ENCODE measurements around the gene TENM3. TPM values are rescaled to one million over a fixed set of nuclear protein-coding genes. Genes with fewer than 3 reads are reported as not detected.

The TENM3 gene
- total RNA-seq, 2 experiments from 2014 or later = not detected

GRCh38 chr4:182805750-182806149 is 562.5 kb downstream of the TENM3 start:
- H3K4me1 Mint-ChIP-seq (ENCODE audit: low read depth) = peaks cover 18% of the 10 kb centered on the region
- DNase-seq (no peak), ATAC-seq (no peak)
- CTCF ChIA-PET = interaction anchor here (1.3 kb wide), 1 partner anchor 117 kb away, joined by 4 read pairs; no protein-coding TSS in a partner anchor
- no peak overlapping the region for H3K4me3 Mint-ChIP-seq
- TF ChIP-seq CTCF (IDR thresholded peaks at IDR 0.05) = no peak
- intact Hi-C loops (cut with micrococcal nuclease) = loop anchor here (10.0 kb wide), 1 partner anchor 331 kb away; no protein-coding TSS in a partner anchor
- no peak overlapping the region for H3K27ac Mint-ChIP-seq
- H3K36me3 Mint-ChIP-seq (ENCODE audit: low read depth) = no peaks in the 10 kb centered on the region
- POLR2A ChIA-PET = interaction anchor here (0.5 to 0.6 kb wide), 2 partner anchors 20 to 1636 kb away, joined by 3 read pairs; no protein-coding TSS in a partner anchor
- peaks cover 14% of the 10 kb centered on the region for H3K27me3 Mint-ChIP-seq
- no peaks in the 10 kb centered on the region for H3K9me3 Mint-ChIP-seq

GRCh38 chr4:182806259-182807252 is 563.4 kb downstream of the TENM3 start:
- H3K27ac Mint-ChIP-seq = peak overlapping the region; percentile 25
- peak; percentile 84 for TF ChIP-seq CTCF (IDR thresholded peaks at IDR 0.05)
- ChIA-PET CTCF (interaction anchor here (0.9 to 1.1 kb wide), 2 partner anchors 11 to 1663 kb away, joined by 3 read pairs; no protein-coding TSS in a partner anchor), POLR2A (interaction anchor here (0.6 kb wide), 1 partner anchor 1637 kb away, joined by 3 read pairs; no protein-coding TSS in a partner anchor)
- peaks cover 14% of the 10 kb centered on the region for H3K27me3 Mint-ChIP-seq
- intact Hi-C loops (cut with micrococcal nuclease) = loop anchor here (10.0 kb wide), 1 partner anchor 332 kb away; no protein-coding TSS in a partner anchor
- no peaks in the 10 kb centered on the region for H3K36me3 Mint-ChIP-seq (ENCODE audit: low read depth)
- peak overlapping the region; percentile 54 for H3K4me3 Mint-ChIP-seq
- H3K4me1 Mint-ChIP-seq (ENCODE audit: low read depth) = peaks cover 18% of the 10 kb centered on the region
- ATAC-seq = peak; percentile 43
- peak; percentile 73 for DNase-seq
- H3K9me3 Mint-ChIP-seq = peaks cover 3% of the 10 kb centered on the region

- H3K27ac Mint-ChIP-seq = no peak overlapping the region
- no peaks in the 10 kb centered on the region for H3K36me3 Mint-ChIP-seq (ENCODE audit: low read depth)
- no peak overlapping the region for H3K4me3 Mint-ChIP-seq
- ATAC-seq (no peak), DNase-seq (no peak)
- H3K4me1 Mint-ChIP-seq (ENCODE audit: low read depth) = peaks cover 18% of the 10 kb centered on the region
- peaks cover 9% of the 10 kb centered on the region for H3K9me3 Mint-ChIP-seq
- ChIA-PET CTCF (interaction anchor here (0.9 to 1.1 kb wide), 2 partner anchors 12 to 1664 kb away, joined by 3 read pairs; no protein-coding TSS in a partner anchor), POLR2A (no interaction called here)
- peaks cover 14% of the 10 kb centered on the region for H3K27me3 Mint-ChIP-seq
- no peak for TF ChIP-seq CTCF (IDR thresholded peaks at IDR 0.05)
- intact Hi-C loops (cut with micrococcal nuclease) = loop anchor here (10.0 kb wide), 1 partner anchor 333 kb away; no protein-coding TSS in a partner anchor
Measured at GRCh38 chr4:182807346-182807745, 564.1 kb downstream of the TENM3 start.

GRCh38 chr4:182807767-182808548 is 564.8 kb downstream of the TENM3 start:
- TF ChIP-seq CTCF (IDR thresholded peaks at IDR 0.05) = no peak
- no peak overlapping the region for H3K27ac Mint-ChIP-seq
- peaks cover 18% of the 10 kb centered on the region for H3K4me1 Mint-ChIP-seq (ENCODE audit: low read depth)
- H3K27me3 Mint-ChIP-seq = peaks cover 14% of the 10 kb centered on the region
- DNase-seq = no peak
- no peak for ATAC-seq
- POLR2A ChIA-PET = no interaction called here
- CTCF ChIA-PET = interaction anchor here (1.1 kb wide), 1 partner anchor 12 kb away, joined by 3 read pairs; no protein-coding TSS in a partner anchor
- intact Hi-C loops (cut with micrococcal nuclease) = loop anchor here (10.0 kb wide), 1 partner anchor 333 kb away; no protein-coding TSS in a partner anchor
- H3K36me3 Mint-ChIP-seq (ENCODE audit: low read depth) = no peaks in the 10 kb centered on the region
- no peak overlapping the region for H3K4me3 Mint-ChIP-seq
- H3K9me3 Mint-ChIP-seq = peaks cover 10% of the 10 kb centered on the region

Data from activated CD8-positive, alpha-beta T cell treated with anti-CD3 and anti-CD28 coated beads for 36 hours (primary cell).